ENCODE results near the gene SMARCD1. TPM values are rescaled to one million over a fixed set of nuclear protein-coding genes. Genes with fewer than 3 reads are reported as not detected.

The SMARCD1 gene
- total and polyA plus RNA-seq, 2 experiments from 2014 or later = 124 to 287 TPM

- TF ChIP-seq ZNF462 (CRISPR knock-in tag; IDR thresholded peaks at IDR 0.05) (no peak), ETS1 (IDR thresholded peaks at IDR 0.05) (no peak)
Observed at GRCh38 chr12:50038336-50038735, 46.8 kb upstream of the SMARCD1 start (continued).

- H3K27ac ChIP-seq (ENCODE audit: low read depth) = no peak overlapping the region
- no peak overlapping the region for H3K27ac Mint-ChIP-seq
- ATAC-seq = peak; percentile 98
- TF ChIP-seq ZNF114 (CRISPR knock-in tag; IDR thresholded peaks at IDR 0.05) (no peak), REST (IDR thresholded peaks at IDR 0.05; ENCODE audit: unreplicated experiment) (no peak), EZH2phosphoT487 (IDR thresholded peaks at IDR 0.05; ENCODE audit: unreplicated experiment) (no peak), JUNB (IDR thresholded peaks at IDR 0.05; ENCODE audit: unreplicated experiment) (no peak), POLR2AphosphoS5 (IDR thresholded peaks at IDR 0.05; ENCODE audit: low read depth) (no peak), ZNF331 (CRISPR knock-in tag; IDR thresholded peaks at IDR 0.05; ENCODE audit: low read depth) (no peak), NANOG (IDR thresholded peaks at IDR 0.05; ENCODE audit: borderline replicate concordance) (no peak), STAT1 (IDR thresholded peaks at IDR 0.05; ENCODE audit: unreplicated experiment) (no peak), EZH2 (IDR thresholded peaks at IDR 0.05; ENCODE audit: low read depth, unreplicated experiment) (no peak), ETS1 (IDR thresholded peaks at IDR 0.05) (no peak)
Observed at GRCh38 chr12:50039151-50039835, 45.8 kb upstream of the SMARCD1 start.

More at GRCh38 chr12:50039151-50039835, 45.8 kb upstream of the SMARCD1 start:
- H3K27me3 Mint-ChIP-seq (ENCODE audit: insufficient read depth, low read depth, poor library complexity) = peaks cover 8% of the 10 kb centered on the region
- H3K4me1 Mint-ChIP-seq = no peaks in the 10 kb centered on the region; the same call in 2 of the 3 replicates
- H3K4me3 Mint-ChIP-seq = no peak overlapping the region
- no peaks in the 10 kb centered on the region for H3K36me3 ChIP-seq (ENCODE audit: insufficient read depth)
- H3K4me1 ChIP-seq (ENCODE audit: insufficient read depth) = no peaks in the 10 kb centered on the region
- no peaks in the 10 kb centered on the region for H3F3A ChIP-seq (replicated peaks; ENCODE audit: low read depth)
- no peaks in the 10 kb centered on the region for H4K20me1 ChIP-seq (replicated peaks; ENCODE audit: insufficient read depth)
- no peak overlapping the region for H3K4me2 ChIP-seq
- peak; percentile 96 for DNase-seq (ENCODE audit: low spot score)
- H3K4me3 ChIP-seq = no peak overlapping the region
- no peaks in the 10 kb centered on the region for H3K9me2 ChIP-seq (ENCODE audit: insufficient read depth)
- H2AFZ ChIP-seq = 0 out of 2 replicates have a peak overlapping the region, but pooled peaks have one; percentile 15
- no peaks in the 10 kb centered on the region for H3K9me3 Mint-ChIP-seq
- no peaks in the 10 kb centered on the region for H3K36me3 Mint-ChIP-seq (ENCODE audit: low read depth)
- peaks cover 8% of the 10 kb centered on the region for H3K27me3 ChIP-seq (ENCODE audit: insufficient read depth)
- no peaks in the 10 kb centered on the region for H3K79me2 ChIP-seq (replicated peaks; ENCODE audit: insufficient read depth)
